Heart right ventricle (tissue), 16 donors: ENCODE measurements around the gene ASB13. TPM values are rescaled to one million over a fixed set of nuclear protein-coding genes. Genes with fewer than 3 reads are reported as not detected.

ENCODE experiments used
- ATAC-seq, 8 donors: fragments of 200-7000 bp; cut with Tn5 transposase; one replicate each; pipeline ENCODE4 v1.9.1; 2020; ENCODE audit warnings: mild to moderate bottlenecking in 8 of 8, moderate library complexity in 8 of 8, moderate number of reproducible peaks in 1 of 8
- DNase-seq, 2 donors: peaks; one replicate each; pipeline ENCODE4 v3.0.0-alpha.2; 2020
- H3K27ac ChIP-seq, 10 donors: fragments of 200-600 bp; sonication (generic) in 2 of 10; one replicate each; pipeline versions ENCODE4 v1.5.0 to v1.8.0; 2020 to 2022; ENCODE audit warnings: mild to moderate bottlenecking in 3 of 10
- H3K27me3 ChIP-seq, 7 donors: fragments of 200-600 bp; one replicate each; pipeline ENCODE4 v1.8.0; 2021 to 2022; ENCODE audit warnings: mild to moderate bottlenecking in 2 of 7
- H3K36me3 ChIP-seq, 9 donors: fragments of 200-600 bp; sonication (generic) in 1 of 9; one replicate each; pipeline versions ENCODE4 v1.5.0 to v1.8.0; 2020 to 2022; ENCODE audit warnings: mild to moderate bottlenecking in 2 of 9
- H3K4me1 ChIP-seq, 9 donors: fragments of 200-600 bp; sonication (generic) in 1 of 9; one replicate each; pipeline versions ENCODE4 v1.5.0 to v1.8.0; 2020 to 2022; ENCODE audit warnings: mild to moderate bottlenecking in 4 of 9
- H3K4me3 ChIP-seq, 10 donors: fragments of 200-600 bp; sonication (generic) in 2 of 10; one replicate each; pipeline versions ENCODE4 v1.5.0 to v1.8.0; 2020 to 2022; ENCODE audit warnings: mild to moderate bottlenecking in 7 of 10, moderate library complexity in 2 of 10
- H3K9me3 ChIP-seq, 11 donors: fragments of 200-600 bp in 10 of 11; sonication (generic) in 2 of 11; one replicate each; pipeline versions ENCODE4 v1.5.0 to v1.8.0; 2013 to 2022; ENCODE audit warnings: mild to moderate bottlenecking in 2 of 11, control low read depth in 1 of 11, moderate library complexity in 1 of 11
- WGBS, 2 donors: extraction: QIAGEN DNeasy Blood & Tissue Kit; methylation state at CpG; one replicate each; pipeline ENCODE4 v1.1.7; 2013; ENCODE audit warnings: inconsistent platforms in 1 of 2; 5-methylcytosine and 5-hydroxymethylcytosine counted together
- intact Hi-C, 10 donors: fragments of 100-400 bp; cut with DNase I; formaldehyde crosslinking; loops; one replicate each; pipeline versions ENCODE4 v1.11.1 to v1.14.2; 2022
- polyA plus RNA-seq, 2 donors: library from polyadenylated mRNA; stranded (reverse); fragments of 200-250 nt; gene quantifications; one replicate each; pipeline ENCODE4 v1.2.3, GENCODE V29; 2013
- total RNA-seq, 10 donors: library from RNA; stranded (reverse); fragmentation: NEBNext Ultra II Directional in 3 of 10; extraction: Animal tissue kit (Norgen Biotek cat#: 25700) in 3 of 10; gene quantifications; one replicate each; pipeline versions ENCODE4 v1.2.1 to v1.2.4, GENCODE V29; 2021 to 2023
- TF ChIP-seq, protein P1 (sequence below), 9 donors: fragments of 200-600 bp; sonication (generic) in 2 of 9; IDR thresholded peaks; one replicate each; pipeline versions ENCODE4 v1.5.0 to v1.8.0; 2021 to 2022; ENCODE audit warnings: antibody characterized with exemption in 9 of 9, mild to moderate bottlenecking in 5 of 9, moderate library complexity in 1 of 9
- donor health status: Arrhythmogenic right ventricular cardiomyopathy.
- donor health status: ischemic (EF 13 %, LVEDD 7.1; RV severe dilation, severe dysfunction).
- donor health status: healthy with polysubstance abuse.
- donor health status: DM: no; HTN: yes; CAD: no.
- donor health status: DM: no; HTN: no; CAD: no.
- donor health status: ischemic (EF 25% LVEDD 6.9; RV normal size, moderate dysfunction).
- donor health status: ischemic (EF 25% LVEDD 5.7; RV mildly dilated, moderate dysfunction).
- donor health status: healthy.
- donor health status: DM: yes; HTN: yes; CAD: no.
- donor health status: Ischemic cardiomyopathy.
- donor health status: ischemic (EF 35%, LVEDD 5.7; RV mildly dilated, moderate dysfunction).
- donor health status: nonischemic (EF 11% LVEDD 7.7; RV severe dilation, severe dysfunction).
- donor health status: DM: yes; HTN: yes; CAD: no.
- donor health status: PGD.
- donor health status: ischemic (EF 29% LVEDD 5.4; RV normal size, mild dysfunction).
- donor health status: nonischemic (EF 23%, LVEDD 6.1; RV moderate dilation, normal function).

ASB13 gene
- total and polyA plus RNA-seq, 12 donors = 8.4 to 18.0 (median 13.4) TPM

DNA sequence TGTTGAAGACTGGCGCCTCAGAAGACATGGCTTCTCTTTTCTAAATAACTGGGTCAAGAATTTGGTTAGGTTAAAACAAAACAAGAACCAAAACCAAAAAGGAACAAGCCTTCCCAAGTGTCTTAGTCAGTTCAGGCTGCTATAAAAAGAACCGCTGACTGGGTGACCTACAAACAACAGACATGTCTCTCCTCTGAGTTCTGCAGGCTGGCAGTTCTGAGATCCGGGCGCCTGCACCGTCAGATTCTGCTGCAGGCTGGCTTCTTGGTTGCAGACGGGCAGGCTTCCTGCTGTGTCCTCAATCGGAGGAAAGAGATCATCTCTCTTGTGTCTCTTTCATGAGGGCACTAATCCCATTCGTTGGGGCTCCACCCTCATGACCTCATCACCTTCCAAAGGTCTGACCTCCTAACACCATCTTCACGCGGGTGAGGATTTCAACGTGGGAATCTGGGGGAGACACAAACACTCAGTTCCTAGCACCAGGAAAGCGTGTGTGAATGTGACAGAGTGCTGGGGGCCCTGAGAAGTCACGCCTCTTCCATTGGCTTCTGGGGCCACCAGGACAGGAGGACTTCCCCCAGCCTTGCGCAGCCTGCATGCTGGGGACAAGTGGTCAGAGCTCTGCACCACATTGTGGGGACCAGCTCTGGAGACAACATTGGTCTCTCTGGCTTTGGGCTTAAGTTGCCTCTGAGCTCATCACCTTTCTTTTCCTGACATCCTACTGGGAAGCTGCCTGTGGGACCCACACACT lies 63.1 kb downstream of the ASB13 start:
- Histone ChIP-seq H3K4me1 (peaks cover 0 to 16% (median 0%) of the 10 kb centered on the region in 9 donors), H3K27ac (no peak overlapping the region), H3K9me3 (peaks cover 0 to 7% (median 0%) of the 10 kb centered on the region in 11 donors), H3K36me3 (no peaks in the 10 kb centered on the region), H3K4me3 (no peak overlapping the region), H3K27me3 (peaks cover 0 to 6% (median 0%) of the 10 kb centered on the region in 7 donors)
- DNase-seq = no peak
- ATAC-seq = no peak
- TF ChIP-seq, protein P1, sequence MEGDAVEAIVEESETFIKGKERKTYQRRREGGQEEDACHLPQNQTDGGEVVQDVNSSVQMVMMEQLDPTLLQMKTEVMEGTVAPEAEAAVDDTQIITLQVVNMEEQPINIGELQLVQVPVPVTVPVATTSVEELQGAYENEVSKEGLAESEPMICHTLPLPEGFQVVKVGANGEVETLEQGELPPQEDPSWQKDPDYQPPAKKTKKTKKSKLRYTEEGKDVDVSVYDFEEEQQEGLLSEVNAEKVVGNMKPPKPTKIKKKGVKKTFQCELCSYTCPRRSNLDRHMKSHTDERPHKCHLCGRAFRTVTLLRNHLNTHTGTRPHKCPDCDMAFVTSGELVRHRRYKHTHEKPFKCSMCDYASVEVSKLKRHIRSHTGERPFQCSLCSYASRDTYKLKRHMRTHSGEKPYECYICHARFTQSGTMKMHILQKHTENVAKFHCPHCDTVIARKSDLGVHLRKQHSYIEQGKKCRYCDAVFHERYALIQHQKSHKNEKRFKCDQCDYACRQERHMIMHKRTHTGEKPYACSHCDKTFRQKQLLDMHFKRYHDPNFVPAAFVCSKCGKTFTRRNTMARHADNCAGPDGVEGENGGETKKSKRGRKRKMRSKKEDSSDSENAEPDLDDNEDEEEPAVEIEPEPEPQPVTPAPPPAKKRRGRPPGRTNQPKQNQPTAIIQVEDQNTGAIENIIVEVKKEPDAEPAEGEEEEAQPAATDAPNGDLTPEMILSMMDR (IDR thresholded peaks at IDR 0.05) = no peak
- intact Hi-C loops = no loop called here
- WGBS, 2 donors = 82 to 86% methylated on average over 14 of the region's 14 CpGs

DNA sequence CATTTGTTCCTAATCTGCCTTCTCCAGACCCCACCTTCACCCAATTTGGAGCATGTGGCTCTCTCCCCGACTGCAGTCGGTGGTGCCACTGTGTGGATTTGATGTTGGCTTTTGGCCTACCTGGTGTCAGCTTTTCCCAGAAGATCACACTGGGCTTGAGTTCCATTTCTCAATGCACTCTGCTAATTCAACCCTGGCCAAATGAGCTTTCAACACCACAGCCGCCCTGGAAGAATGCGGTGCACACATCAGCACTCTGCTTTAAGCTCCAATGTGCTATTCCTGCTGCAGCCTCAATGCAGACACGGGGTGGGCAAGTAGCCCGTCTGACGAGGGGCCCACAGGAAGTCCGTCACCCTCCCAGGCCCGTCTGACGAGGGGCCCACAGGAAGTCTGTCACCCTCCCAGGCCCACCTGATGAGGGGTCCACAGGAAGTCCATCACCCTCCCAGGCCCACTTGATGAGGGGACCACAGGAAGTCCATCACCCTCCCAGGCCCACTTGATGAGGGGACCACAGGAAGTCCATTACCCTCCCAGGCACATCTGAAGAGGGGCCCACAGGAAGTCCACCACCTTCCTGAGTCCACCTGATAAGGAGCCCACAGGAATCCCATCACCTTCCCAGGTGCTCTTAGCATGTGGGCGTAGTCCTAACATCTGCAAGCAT lies 64.4 kb downstream of the ASB13 start:
- Histone ChIP-seq H3K4me1 (peaks cover 0 to 12% (median 0%) of the 10 kb centered on the region in 9 donors), H3K27me3 (no peaks in the 10 kb centered on the region), H3K36me3 (no peaks in the 10 kb centered on the region), H3K9me3 (peaks cover 0 to 7% (median 0%) of the 10 kb centered on the region in 11 donors), H3K4me3 (no peak overlapping the region), H3K27ac (no peak overlapping the region)
- DNase-seq = no peak
- ATAC-seq = peak; percentile 40 to 87 (median 68)
- 25 to 26% methylated on average over 11 of the region's 11 CpGs for WGBS, 2 donors
- intact Hi-C loops = no loop called here
- TF ChIP-seq, protein P1 (IDR thresholded peaks at IDR 0.05) = no peak

DNA sequence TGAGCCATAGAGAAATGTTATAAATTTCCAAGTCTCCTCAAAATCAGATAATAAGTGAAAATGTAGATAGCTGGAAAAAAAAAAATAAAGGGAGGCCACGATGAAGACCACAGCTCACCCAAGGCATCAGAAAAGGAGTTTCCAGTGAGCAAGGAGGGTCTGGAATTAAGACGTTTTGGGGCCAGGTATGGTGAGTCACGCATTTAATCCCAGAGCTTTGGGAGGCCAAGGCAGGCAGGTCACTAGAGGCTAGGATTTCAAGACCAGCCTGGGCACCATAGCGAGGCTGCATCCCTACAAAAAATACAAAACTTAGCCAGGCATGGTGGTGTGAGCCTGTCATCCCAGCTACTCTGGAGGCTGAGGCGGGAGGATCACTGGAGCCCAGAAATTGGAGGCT lies 65.5 kb downstream of the ASB13 start:
- Histone ChIP-seq H3K4me3 (no peak overlapping the region), H3K36me3 (no peaks in the 10 kb centered on the region), H3K27ac (no peak overlapping the region), H3K9me3 (peaks cover 0 to 7% (median 0%) of the 10 kb centered on the region in 11 donors), H3K27me3 (no peaks in the 10 kb centered on the region), H3K4me1 (peaks cover 0 to 15% (median 5%) of the 10 kb centered on the region in 9 donors)
- TF ChIP-seq, protein P1 (IDR thresholded peaks at IDR 0.05) = no peak
- DNase-seq = no peak
- 94 to 98% methylated on average over 5 of the region's 5 CpGs for WGBS, 2 donors
- intact Hi-C loops = no loop called here
- no peak for ATAC-seq

DNA sequence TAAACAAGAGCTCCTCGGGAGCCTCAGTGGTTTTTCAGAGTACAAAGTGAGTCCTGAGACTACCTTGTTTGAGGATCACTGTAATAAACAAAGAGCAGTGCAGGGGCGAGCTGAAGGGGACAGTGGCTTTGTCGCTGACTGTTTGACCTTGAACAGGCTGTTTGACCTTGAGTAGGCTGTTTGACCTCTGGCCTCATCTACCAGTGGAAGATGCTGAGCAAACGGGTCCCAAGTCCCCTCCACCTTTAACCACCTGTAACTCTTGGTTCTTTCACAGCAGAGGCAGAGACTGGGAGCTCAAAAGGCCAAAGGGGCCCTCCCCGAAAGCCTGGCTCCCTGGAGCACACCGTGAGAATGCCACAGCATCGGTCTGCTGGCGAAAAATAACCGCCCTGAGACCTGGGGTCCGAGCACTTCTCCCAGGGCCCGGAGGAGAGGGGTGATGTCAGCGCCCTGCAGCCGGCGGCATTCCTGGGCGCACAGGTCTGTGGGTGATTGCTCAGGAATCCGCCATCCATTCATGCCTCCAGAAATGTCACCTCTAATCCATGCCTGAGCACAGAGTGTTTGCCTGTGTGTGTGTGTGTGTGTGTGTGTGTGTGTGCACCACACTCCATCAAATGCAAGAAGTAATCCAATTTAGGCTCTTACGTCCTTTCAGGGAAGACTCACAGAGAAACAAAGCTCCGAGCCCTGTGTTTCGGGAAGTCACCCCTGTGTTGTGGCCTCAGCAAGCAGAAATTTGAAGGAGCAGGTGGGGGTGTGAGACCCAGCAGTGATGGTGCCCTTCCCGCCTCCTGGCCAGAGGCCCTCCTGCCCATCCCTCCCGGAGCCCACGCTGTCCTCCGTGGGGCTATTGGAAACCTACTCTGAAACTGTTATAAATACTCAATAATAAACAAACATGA lies 66.5 kb downstream of the ASB13 start:
- Histone ChIP-seq H3K4me1 (peaks cover 0 to 25% (median 13%) of the 10 kb centered on the region in 9 donors), H3K27me3 (no peaks in the 10 kb centered on the region), H3K27ac (peak overlapping the region in 2 of 10 donors; percentile 5 to 19), H3K4me3 (no peak overlapping the region), H3K36me3 (no peaks in the 10 kb centered on the region), H3K9me3 (peaks cover 0 to 7% (median 0%) of the 10 kb centered on the region in 11 donors)
- ATAC-seq = no peak
- WGBS, 2 donors = 81 to 84% methylated on average over 23 of the region's 23 CpGs
- intact Hi-C loops = loop anchor here in 1 of 10 donors (5.0 kb wide), 1 partner anchor 58 kb away; no protein-coding TSS in a partner anchor
- TF ChIP-seq, protein P1 (IDR thresholded peaks at IDR 0.05) = no peak
- no peak for DNase-seq
